ENCODE measurements around the gene HNRNPLL. TPM values are rescaled to one million over a fixed set of nuclear protein-coding genes. Genes with fewer than 3 reads are reported as not detected.
"Not testable (repeated sequence)": the region's sequence is repeated elsewhere in the genome, so short reads cannot be mapped to it uniquely, and the experiment has no call there.

HNRNPLL gene
- polyA plus RNA-seq, 1 experiment = 26.6 TPM

- Histone ChIP-seq H3K27me3 (ENCODE audit: control insufficient read depth, insufficient read depth, low read length) (no peaks in the 10 kb centered on the region), H3K36me3 (ENCODE audit: control insufficient read depth, insufficient read depth, low read length) (no peaks in the 10 kb centered on the region), H3K4me3 (ENCODE audit: low read depth, low read length) (no peak overlapping the region)
- ChIA-PET CTCF (interaction anchor here (1.0 to 1.6 kb wide), 6 partner anchors 15 to 200 kb away, joined by 3 to 5 read pairs (median 4); no protein-coding TSS in a partner anchor), POLR2A (no interaction called here)
- TF ChIP-seq CTCF (IDR thresholded peaks at IDR 0.05; ENCODE audit: insufficient read depth, low read depth, low read length) = no peak
- no peak for DNase-seq (ENCODE audit: low read depth)
Observed at GRCh38 chr2:38540580-38541286, 62.0 kb downstream of the HNRNPLL start.

GRCh38 chr2:38539086-38539485, 63.6 kb downstream of the HNRNPLL start:
- ChIA-PET POLR2A (no interaction called here), CTCF (no interaction called here)
- Histone ChIP-seq H3K27me3 (ENCODE audit: control insufficient read depth, insufficient read depth, low read length) (0 out of 2 replicates have a peak, but pooled peaks cover 1% of the 10 kb centered on the region), H3K36me3 (ENCODE audit: control insufficient read depth, insufficient read depth, low read length) (no peaks in the 10 kb centered on the region), H3K4me3 (ENCODE audit: low read depth, low read length) (no peak overlapping the region)
- no peak for TF ChIP-seq CTCF (IDR thresholded peaks at IDR 0.05; ENCODE audit: insufficient read depth, low read depth, low read length)
- no peak for DNase-seq (ENCODE audit: low read depth)

- Histone ChIP-seq H3K4me3 (ENCODE audit: low read depth, low read length) (no peak overlapping the region), H3K27me3 (ENCODE audit: control insufficient read depth, insufficient read depth, low read length) (0 out of 2 replicates have a peak, but pooled peaks cover 1% of the 10 kb centered on the region), H3K36me3 (ENCODE audit: control insufficient read depth, insufficient read depth, low read length) (no peaks in the 10 kb centered on the region)
- ChIA-PET CTCF (interaction anchor here (6.4 kb wide), 1 partner anchor 203 kb away, joined by 54 read pairs; no protein-coding TSS in a partner anchor), POLR2A (no interaction called here)
- DNase-seq (ENCODE audit: low read depth) = no peak
- TF ChIP-seq CTCF (IDR thresholded peaks at IDR 0.05; ENCODE audit: insufficient read depth, low read depth, low read length) = no peak
Observed at GRCh38 chr2:38537937-38538525, 64.7 kb downstream of the HNRNPLL start.

- POLR2A ChIA-PET; DNase-seq (ENCODE audit: low read depth); H3K36me3 ChIP-seq (ENCODE audit: control insufficient read depth, insufficient read depth, low read length); H3K4me3 ChIP-seq (ENCODE audit: low read depth, low read length); H3K27me3 ChIP-seq (ENCODE audit: control insufficient read depth, insufficient read depth, low read length): not testable (repeated sequence)
- CTCF ChIA-PET = interaction anchor here (1.0 to 6.4 kb wide), 5 partner anchors 16 to 204 kb away, joined by 3 to 54 read pairs (median 5); no protein-coding TSS in a partner anchor
Observed at GRCh38 chr2:38537296-38537695, 65.4 kb downstream of the HNRNPLL start.

GRCh38 chr2:38535744-38536506, 66.8 kb downstream of the HNRNPLL start:
- CTCF ChIA-PET = interaction anchor here (0.5 to 6.4 kb wide), 31 partner anchors 9 to 693 kb away, joined by 3 to 54 read pairs (median 4); no protein-coding TSS in a partner anchor
- H3K27me3 ChIP-seq (ENCODE audit: control insufficient read depth, insufficient read depth, low read length) = peaks cover 3% of the 10 kb centered on the region; the same call in 1 of the 2 replicates
- DNase-seq (ENCODE audit: low read depth) = no peak
- no peaks in the 10 kb centered on the region for H3K36me3 ChIP-seq (ENCODE audit: control insufficient read depth, insufficient read depth, low read length)
- peak; percentile 88 for TF ChIP-seq CTCF (IDR thresholded peaks at IDR 0.05; ENCODE audit: insufficient read depth, low read depth, low read length)
- H3K4me3 ChIP-seq (ENCODE audit: low read depth, low read length) = peak overlapping the region; percentile 54
- POLR2A ChIA-PET = no interaction called here

All from BJ (cell line).